ENCODE data around the gene ZSWIM7.
"Not testable (repeated sequence)": the region's sequence is repeated elsewhere in the genome, so short reads cannot be mapped to it uniquely, and the experiment has no call there.

The ZSWIM7 gene

DNA sequence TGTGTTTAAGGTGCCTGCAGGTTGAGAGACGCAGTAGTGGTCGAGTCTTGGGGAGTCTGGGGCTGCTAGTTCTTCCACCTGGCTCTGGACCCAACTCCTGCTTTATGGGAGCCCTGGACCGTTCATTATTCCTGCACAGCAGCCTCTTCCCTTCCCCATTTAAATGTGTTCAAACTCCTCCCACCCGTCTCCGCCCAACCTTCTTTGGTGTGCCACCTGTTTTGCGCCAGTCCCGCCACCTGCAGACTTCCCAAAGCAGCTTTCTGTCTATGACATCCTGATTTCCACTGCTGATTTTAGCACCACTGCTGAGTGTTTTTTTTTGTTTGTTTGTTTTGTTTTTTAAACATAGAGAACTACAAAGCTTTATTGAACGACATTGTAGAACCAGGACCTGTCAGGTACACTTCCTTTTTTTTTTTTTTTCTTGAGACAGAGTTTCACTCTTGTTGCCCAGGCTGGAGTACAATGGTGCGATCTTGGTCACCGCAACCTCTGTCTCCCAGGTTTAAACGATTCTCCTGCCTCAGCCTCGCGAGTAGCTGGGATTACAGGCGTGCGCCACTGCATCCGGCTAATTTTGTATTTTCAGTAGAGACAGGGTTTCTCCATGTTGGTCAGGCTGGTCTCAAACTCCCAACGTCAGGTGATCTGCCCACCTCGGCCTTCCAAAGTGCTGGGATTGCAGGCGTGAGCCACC, 41.7 kb downstream of the ZSWIM7 start:
- DNase-seq (ENCODE audit: low read depth in 2 of 2), result no peak

DNA sequence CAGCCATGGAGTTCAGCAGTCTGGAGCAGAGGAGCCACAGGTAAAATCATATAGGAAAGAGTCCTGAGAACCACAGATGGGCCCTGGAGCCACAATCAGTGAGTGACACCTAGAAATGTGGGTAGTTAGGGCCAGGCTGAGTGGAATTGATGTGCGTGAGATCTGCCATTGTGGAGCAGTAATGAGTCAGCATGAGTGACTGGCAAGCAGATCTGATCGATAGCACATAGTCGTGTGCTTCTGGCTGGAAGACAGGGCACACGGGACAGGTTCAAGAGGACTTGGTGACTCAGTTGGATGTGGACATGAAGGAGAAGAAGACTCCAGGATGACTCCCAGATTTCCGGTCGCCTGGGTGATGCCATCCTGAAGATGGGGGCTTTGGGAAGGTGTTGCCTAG, 42.3 kb downstream of the ZSWIM7 start:
- no peak for DNase-seq (ENCODE audit: low read depth in 2 of 2)

DNA sequence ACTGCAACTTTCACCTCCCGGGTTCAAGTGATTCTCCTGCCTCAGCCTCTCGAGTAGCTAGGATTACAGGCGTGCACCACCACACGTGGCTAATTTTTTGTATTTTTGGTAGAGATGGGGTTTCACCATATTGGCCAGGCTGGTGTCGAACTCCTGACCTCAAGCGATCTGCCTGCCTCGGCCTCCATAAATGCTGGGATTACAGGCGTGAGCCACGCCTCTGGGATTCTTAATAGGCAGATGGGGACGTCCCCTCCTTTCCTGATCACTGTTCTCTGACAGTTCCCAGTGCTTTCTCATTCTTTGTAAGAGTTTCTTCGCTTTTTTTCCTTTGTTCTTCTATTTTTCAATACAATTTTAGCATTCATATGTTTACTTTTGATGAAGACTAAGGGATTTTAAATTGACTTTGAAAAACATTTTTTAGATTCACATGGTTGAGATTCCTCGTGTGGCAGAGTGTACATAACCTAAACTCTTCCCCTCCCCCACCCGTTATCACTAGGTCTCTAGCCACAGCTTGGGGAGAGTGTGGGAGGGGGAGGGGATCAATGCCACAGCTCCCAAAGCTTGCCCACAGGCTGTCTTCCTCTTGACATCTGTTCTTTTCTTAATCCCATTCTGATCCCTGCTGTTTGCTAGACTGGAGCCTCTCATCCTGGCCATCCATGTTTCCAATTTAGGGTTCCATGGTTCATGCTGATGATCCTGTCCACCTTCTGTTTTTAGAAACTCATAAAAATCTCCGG, 43.5 kb downstream of the ZSWIM7 start:
- no peak for DNase-seq (ENCODE audit: low read depth in 2 of 2)

DNA sequence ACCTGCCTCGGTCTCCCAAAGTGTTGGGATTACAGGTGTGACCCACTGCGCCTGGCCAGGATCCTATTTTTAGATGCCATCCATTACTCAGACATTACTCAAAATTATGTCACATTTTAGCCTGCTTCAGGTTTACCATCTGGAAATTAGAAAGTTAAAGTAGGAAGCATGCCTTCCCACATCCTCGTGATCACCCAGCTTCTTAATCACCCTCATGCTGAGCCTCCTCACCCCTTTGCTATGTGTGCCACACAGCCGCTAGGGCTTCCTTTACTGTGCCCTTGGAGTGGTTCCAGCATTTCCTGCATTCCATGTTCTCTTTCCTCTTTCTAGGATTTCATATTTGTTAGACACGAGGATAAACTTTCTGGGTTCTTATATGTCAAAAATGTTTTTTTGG, 45.3 kb downstream of the ZSWIM7 start:
- DNase-seq (ENCODE audit: low read depth in 2 of 2), result no peak

DNA sequence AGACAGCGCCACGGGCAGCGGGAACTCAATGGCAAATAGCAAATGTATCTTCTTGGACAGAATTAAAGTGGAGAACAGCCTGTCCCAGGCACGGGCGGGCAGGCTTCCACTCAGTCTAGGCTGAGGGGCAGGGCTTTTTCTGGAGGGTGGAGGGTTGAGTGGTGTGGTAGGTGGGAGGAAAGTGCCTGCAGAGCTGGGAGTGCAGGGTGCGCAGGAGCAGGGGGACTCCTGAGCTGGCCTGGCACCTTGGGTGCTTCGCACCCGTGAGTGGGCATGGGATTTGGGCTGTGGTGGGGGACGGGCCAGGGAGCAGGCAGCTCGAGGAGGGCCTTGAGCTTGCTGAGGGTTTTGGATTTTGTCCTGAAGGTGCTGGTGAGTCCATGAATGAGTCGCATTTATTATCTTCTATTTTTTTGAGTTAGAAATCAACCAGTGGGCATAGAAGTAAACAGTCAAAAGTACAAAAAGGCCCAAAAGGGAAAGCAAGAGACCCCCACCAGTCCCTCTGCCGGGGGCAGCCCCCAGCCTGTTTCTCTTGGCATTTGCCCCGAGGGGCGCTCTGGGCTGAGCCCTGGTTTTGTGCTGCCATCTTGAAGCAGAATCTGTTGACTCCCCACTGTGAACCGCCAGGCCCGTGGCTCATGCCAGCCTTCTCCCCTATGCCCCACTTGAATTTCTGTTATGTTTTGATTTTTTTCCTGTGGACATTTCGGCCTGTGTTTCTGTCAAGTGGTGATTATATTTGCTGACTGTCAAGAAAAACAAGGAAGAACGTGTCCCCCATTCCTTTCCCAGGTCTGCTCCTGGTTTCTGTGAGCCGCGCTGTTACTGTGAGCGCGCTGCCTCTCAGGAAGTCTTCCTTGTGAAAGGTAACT, 46.4 kb downstream of the ZSWIM7 start:
- no peak for DNase-seq (ENCODE audit: low read depth in 2 of 2)

DNA sequence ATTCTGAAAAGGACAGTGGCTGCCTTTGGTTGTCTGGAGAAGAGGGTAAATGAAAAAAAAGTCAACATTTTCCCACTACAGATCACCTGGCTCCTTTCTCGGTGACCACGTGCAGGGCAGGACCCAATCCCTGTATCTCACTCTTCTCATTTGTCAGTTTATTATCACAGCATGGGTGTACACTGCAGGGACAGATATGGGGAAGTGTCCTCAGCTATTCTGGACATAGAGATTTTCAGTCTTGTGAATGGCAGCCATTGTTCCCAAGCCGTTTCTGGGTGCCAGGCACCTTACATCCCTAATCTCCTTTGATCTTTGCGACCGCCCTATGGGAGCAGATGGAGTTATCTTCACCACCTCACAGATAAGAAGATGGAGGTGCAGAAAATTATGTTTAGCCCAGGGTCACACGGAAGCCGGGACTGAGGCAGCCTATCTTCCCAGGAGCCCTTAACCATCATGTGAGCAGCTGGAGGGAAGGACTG, 47.4 kb downstream of the ZSWIM7 start:
- no peak for DNase-seq (ENCODE audit: low read depth in 2 of 2)

DNA sequence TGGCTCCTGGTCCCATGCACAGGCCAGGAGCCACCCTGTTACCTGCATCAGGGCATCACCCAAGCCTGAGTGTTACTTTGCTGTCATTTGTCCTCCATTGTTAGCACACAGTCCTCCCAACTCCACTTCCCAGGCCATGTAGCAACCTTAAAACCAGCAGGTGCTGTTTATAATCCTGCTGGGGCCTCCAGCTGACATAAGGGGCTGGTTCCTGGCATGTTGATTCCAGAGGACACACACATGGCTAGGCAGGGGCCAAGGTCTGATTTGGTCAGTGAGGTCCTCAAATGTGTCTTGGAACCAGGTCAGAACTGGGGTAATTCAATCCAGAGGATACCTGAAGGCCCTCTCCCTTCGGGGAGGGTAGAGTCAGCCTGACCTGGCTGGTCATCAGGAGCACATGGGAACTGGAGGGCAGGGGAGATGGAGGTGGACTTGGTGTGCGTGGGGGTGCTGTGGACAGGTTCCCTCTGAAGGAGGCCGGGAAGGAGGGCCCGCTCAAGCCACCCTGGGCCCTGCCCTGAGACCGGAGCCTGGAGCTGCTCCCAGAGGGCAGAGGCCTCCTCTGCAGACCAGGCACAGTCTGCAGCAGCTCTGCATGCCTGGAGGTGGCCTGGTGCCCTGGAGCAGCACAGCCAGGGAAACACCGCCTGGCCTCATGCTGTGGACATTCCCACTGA, 48.0 kb downstream of the ZSWIM7 start:
- DNase-seq (ENCODE audit: low read depth in 2 of 2), result no peak

DNA sequence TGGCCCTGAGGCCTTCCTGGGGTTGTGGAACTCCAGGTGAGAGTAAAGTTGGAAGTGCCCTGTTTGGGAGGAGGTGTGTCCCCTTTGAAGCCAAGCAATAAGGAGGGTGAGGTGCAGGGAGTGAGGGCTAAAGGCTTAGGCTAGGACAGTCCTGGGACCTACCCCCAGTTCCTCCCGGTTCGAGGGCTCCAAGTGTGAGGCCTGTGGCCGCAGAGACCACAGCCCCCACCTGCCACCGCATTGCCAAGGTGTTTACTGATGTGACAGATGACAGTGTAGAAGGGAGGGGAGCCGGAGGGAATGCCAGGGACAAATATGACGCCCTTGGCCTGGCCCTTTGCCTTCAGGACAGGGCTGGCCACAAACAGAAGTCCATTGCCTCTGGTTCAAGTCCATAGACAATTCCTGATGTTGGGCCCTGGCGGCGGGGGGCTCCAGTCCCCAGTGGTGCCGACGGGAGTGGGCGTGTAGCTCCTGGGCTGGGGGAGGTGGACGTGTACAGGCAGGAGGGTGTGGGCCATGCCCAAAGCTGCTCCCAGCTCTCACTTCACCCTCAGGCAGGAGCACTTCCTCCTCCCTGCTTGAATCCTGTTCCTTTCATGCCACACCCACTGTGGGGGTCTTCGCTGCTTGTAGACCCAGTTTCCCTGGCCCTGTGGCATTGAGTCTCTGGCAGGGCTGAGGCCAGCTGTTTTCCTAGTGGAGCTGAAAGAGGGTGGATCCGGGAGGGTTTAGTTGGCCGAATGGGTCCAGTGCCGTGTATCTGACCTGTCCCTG, 51.3 kb downstream of the ZSWIM7 start:
- DNase-seq (ENCODE audit: low read depth in 2 of 2), result no peak

DNA sequence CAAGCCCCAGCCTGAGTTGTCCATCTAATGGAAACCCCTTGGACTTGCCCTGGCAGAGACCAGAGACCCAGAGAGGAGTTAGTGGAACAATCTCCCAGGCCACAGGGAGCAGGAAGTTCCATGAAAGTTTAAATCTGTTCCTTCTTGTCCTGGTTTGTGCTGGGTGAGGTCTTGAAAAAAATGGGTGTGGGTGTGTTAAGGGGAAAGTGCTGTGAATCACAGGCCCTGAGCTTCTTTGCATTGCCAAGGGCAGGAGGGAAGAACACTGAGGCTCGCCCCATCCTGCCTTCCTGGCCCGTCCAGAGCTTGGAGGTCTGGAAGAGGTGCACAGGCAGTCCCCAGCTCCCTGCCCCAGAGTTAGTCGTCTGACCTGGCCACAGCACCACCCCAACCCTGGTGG, 52.2 kb downstream of the ZSWIM7 start:
- DNase-seq (ENCODE audit: low read depth in 2 of 2), result no peak

DNA sequence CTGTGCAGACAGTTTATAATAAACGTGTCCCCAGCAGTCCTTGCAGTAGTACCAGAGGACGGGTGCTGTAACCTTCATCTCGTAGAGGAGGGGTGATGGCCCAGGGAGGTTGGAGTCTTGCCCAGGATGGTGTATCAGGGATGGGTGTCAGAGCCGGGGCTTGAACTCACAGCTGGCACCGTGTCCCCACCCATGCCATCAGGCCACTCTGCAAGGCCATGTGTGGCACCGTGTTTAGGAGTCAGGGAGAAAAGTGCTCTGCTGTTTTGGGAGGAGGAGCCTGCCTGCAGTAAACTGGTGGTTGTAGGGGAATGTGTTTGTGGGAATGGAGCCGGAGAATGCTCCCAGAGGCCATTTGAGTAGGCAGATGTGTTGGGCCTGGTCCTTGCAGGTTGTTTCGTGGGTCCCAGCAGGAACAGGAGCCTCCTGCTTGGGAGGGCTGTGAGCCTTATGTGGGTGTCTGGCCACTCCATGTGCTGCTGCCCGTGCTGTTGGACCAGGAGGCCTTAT, 52.8 kb downstream of the ZSWIM7 start:
- DNase-seq (ENCODE audit: low read depth in 2 of 2), result no peak

DNA sequence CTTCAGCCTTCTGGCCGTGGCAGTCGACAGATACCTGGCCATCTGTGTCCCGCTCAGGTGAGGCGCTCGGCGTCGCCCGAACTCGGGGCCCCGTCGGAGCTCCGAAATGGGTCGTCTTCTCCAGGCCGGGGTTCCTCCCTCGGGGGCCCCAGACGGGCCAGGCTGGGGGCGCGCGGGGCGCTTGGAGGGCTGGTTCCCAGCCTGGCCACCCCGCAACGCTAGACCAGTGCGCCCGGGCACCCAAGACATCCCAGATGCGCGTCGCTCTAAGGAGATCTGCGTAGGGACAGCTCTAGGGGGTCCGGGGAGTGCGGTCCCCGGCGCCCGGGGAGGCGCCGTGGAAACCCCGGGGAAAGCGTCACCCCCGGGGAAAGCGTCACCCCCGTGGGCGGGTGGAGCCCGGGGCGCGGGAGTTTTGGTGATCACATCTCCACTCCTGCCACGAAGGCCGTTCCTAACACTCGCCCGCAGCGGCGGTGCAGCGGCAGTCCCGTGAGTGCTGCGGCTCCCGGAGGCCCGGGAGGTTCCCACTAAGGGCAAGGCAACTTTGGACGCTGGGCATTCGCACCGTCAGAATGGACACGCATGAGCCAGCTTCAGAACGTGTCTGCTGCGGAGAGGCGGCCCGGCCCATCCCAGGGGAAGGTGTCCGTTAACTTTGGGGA, 53.8 kb downstream of the ZSWIM7 start:
- DNase-seq (ENCODE audit: low read depth in 2 of 2), result peak; percentile 28 to 40

DNA sequence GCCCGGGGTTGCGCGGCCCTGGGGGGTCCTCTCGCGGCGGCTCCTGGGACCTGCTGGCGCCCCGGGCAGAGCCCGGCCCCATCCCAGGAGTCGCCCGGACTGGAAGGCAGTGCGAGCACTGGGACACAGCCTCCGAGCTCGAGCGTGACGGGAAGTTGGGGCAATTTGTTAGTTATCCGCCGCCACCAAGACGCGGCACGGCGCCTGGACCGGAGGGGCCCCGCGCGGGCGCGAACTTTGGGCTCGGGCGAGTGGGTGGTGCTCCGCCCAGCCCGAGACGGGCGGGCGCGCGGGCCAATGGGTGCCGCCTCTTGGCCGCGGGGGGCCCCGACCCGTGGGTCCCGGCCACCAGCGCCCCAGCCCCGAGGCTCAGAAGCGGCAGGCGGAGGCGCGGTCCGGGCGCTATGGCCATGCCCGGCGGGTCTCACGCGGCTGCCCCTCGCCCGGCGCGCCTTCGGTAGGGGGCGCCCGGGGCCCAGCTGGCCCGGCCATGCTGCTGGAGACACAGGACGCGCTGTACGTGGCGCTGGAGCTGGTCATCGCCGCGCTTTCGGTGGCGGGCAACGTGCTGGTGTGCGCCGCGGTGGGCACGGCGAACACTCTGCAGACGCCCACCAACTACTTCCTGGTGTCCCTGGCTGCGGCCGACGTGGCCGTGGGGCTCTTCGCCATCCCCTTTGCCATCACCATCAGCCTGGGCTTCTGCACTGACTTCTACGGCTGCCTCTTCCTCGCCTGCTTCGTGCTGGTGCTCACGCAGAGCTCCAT, 54.6 kb downstream of the ZSWIM7 start, which contains the start of gene ADORA2B:
ADORA2B (plus strand) TSS at position 372 of the 768 bp plus-strand sequence; CDS start at position 491, 119 bp downstream.
- peak; percentile 36 to 58 for DNase-seq (ENCODE audit: low read depth in 2 of 2)

DNA sequence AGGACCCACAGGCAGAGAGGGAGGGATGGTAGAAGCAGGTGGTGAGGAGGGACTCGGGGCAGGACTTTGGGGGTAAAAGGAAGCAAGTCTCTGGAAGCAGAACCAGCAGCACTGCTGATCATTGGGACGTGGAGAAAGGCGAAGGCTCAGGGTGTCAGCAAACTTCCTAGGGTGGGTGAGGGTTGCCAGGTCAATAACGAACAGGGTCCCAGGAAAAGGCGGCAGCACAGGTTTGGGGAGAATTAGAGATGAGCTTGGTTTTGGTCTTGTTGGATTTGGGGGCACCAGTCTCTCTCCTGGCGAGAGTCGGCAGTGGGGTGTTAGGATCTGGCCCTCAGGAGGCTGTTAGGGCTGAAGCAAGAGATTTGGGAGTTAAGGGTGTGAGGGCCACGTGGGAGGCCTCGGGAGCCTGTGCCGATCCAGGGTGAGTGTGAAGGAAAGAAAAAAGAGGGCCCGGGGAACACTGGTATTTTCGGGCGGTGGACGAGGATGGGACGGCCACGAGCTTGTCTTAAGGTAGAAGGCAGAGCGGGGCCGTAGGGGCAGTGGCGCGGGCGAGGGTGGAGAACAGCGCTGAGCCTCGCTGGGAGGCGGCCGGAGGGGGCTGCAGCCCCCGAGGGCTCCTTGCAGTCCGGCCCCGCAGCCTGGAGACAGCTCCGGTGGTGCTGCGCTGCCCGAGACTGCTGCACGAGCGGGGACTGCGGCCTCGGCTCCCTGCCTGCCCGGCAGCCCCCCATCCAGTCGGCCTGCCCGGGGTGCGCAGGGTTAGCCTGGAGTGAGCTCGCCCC, 55.3 kb downstream of the ZSWIM7 start:
- no peak for DNase-seq (ENCODE audit: low read depth in 2 of 2)

DNA sequence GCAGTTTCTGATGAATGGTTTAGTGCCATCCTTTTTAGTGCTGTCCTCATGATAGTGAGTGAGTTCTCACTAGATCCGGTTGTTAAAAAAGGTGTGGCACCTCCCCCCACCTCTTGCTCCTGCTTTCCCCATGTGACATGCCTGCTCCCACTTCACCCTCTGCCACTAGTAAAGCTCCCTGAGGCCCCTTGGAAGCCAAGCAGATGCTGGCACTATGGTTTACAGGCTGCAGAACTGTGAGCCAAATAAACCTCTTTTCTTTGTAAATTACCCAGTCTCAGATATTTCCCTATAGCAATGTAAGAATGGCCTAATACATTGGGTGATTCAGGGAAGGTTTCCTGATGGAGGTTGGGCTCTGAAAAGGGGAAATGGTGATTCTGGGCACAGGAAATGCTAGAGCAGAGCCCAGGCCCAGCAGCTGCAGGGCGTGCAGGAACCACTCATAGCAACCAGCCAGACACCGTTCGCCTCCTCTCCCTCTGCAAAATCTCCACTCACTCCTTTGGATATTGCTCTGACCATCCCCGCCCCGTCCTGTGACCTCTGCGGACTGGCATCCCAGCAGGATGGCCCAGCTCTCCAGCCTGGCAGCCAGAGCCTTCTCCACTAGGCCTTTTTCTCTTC, 57.2 kb downstream of the ZSWIM7 start:
- no peak for DNase-seq (ENCODE audit: low read depth in 2 of 2)

DNA sequence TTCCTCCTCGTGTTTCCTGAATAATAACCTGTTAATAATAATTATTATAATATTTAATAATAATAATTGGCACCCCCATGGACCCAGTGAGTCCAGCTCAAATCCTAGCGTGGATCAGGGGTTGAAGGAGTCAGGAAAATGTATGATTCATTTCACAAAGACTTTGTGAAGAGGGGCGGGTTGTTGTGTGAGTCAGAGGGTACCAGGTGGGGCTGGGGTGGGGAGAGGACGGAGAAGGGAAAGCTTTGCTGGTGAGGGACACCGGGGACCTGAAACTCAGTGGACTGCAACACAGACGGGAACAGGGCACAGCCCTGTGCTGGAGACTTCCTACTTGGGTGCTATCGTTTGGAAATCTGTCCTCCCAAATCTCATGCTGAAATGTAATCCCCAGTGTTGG, 57.7 kb downstream of the ZSWIM7 start:
- no peak for DNase-seq (ENCODE audit: low read depth in 2 of 2)

DNA sequence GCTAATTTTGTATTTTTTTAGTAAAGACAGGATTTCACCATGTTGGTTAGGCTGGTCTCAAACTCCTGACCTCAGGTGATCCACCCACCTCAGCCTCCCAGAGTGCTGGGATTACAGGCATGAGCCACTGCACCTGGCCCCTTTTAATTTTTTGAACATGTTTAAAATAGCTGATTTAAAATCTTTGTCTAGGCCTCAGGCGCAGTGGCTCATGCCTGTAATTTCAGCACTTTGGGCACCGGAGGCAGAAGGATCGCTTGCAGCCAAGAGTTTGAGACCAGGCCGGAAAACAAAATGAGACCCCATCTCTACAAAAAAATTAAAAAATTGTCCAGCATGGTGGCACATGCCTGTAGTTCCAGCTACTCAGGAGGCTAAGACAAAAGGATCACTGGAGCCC, 63.0 kb downstream of the ZSWIM7 start:
- DNase-seq (ENCODE audit: low read depth in 2 of 2), result not testable (repeated sequence)

DNA sequence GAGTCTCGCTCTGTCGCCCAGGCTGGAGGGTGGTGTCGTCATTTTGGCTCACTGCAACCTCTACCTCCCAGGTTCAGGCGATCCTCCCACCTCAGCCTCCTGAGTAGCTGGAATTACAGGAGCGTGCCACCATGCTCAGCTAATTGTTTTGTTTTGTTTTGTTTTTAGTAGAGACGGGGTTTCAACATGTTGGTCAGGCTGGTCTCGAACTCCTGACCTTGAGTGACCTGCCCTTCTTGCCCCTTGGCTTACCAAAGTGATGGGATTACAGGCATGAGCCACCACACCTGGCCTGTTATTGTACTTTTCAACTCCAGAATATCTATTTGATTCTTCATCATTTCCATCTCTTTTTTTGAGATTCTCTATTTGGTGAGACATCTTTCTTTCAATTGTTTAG, 63.6 kb downstream of the ZSWIM7 start:
- DNase-seq (ENCODE audit: low read depth in 2 of 2), result no peak

DNA sequence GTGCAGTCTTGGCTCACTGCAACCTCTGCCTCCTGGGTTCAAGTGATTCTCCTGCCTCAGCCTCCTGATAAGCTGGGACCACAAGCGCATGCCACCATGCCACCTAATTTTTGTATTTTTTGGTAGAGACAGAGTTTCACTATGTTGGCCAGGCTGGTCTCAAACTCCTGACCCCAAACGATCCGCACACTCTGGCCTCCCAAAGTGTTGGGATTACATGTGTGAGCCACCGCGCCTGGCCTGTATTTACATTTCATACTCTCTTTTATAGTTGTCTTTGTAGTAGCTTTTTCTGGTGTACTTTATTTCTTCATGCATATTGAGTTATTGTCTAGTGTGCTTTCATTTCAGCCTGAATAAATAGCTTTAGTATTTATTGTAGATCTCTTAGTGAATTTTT, 64.6 kb downstream of the ZSWIM7 start:
- no peak for DNase-seq (ENCODE audit: low read depth in 2 of 2)
